ENCODE data around the gene HAAO.

- no peak for TF ChIP-seq POLR2AphosphoS5 (IDR thresholded peaks at IDR 0.05; ENCODE audit: low read depth, low read length)
- TF ChIP-seq REST (IDR thresholded peaks at IDR 0.05; ENCODE audit: insufficient read depth in 1 of 2, low read depth in 2 of 2, low read length in 2 of 2): no peak
- no peak for TF ChIP-seq SIN3A (IDR thresholded peaks at IDR 0.05; ENCODE audit: borderline replicate concordance, insufficient read depth, low read length)
Measured at GRCh38 chr2:42841344-42841743, 49.0 kb upstream of the HAAO start.

Measured in PFSK-1 (cell line).